H1 (cell line): ENCODE results near the gene LRRC55. TPM values are rescaled to one million over a fixed set of nuclear protein-coding genes. Genes with fewer than 3 reads are reported as not detected.

Experiments used
- CTCF ChIA-PET: fragments of 300-600 bp; sonication (Branson Sonifier 250); formaldehyde crosslinking; loops from one replicate; lab custom pipeline; 2021; ENCODE audit not compliant: partially characterized antibody; lab: Charles Lee
- POLR2A ChIA-PET: fragments of 300-600 bp; sonication (Branson Sonifier 250); formaldehyde crosslinking; loops from one replicate; lab custom pipeline; 2021; ENCODE audit warnings: inconsistent platforms; ENCODE audit not compliant: partially characterized antibody; lab: Charles Lee
- DNase-seq, 2 experiments: peaks; one replicate each; pipeline versions ENCODE4 v3.0.0 to v3.0.0-alpha.2; 2010 to 2022; ENCODE audit warnings: low spot score in 2 of 2, low read depth in 1 of 2, mixed read lengths in 1 of 2
- FAIRE-seq: peaks from 2 replicates; lab custom pipeline; 2011; peaks lifted over from hg19 to GRCh38; lab: Jason Lieb, UNC
- H2AFZ ChIP-seq: 2 replicates; pipeline ENCODE4 v1.8.1; 2012; ENCODE audit warnings: low read length, inconsistent platforms
- H2AK5ac ChIP-seq: 2 replicates; pipeline ENCODE4 v1.6.1; 2013; ENCODE audit warnings: low read depth, low read length
- H2BK120ac ChIP-seq: replicated peaks from 2 replicates; pipeline ENCODE3; 2013; ENCODE audit warnings: low read depth, low read length, inconsistent platforms
- H2BK12ac ChIP-seq: 2 replicates; pipeline ENCODE4 v1.6.1; 2013; ENCODE audit warnings: low read depth, low read length
- H2BK15ac ChIP-seq: 2 replicates; pipeline ENCODE4 v1.6.1; 2013; ENCODE audit warnings: low read length
- H2BK20ac ChIP-seq: 2 replicates; pipeline ENCODE4 v1.6.1; 2013; ENCODE audit warnings: low read length
- H2BK5ac ChIP-seq: 2 replicates; pipeline ENCODE4 v1.6.1; 2013; ENCODE audit warnings: low read depth, low read length
- H3K14ac ChIP-seq: 2 replicates; pipeline ENCODE4 v1.6.1; 2013; ENCODE audit warnings: inconsistent platforms; ENCODE audit not compliant: insufficient read length
- H3K18ac ChIP-seq: 2 replicates; pipeline ENCODE4 v1.6.1; 2013; ENCODE audit warnings: low read length; ENCODE audit errors: extremely low read depth
- H3K23ac ChIP-seq: 2 replicates; pipeline ENCODE4 v1.6.1; 2013; ENCODE audit warnings: inconsistent platforms; ENCODE audit not compliant: insufficient read length
- H3K23me2 ChIP-seq: 2 replicates; pipeline ENCODE4 v1.6.1; 2013; ENCODE audit warnings: low read depth, low read length
- H3K27ac ChIP-seq: 2 replicates; pipeline ENCODE4 v1.6.1; 2011; ENCODE audit warnings: low read depth, low read length, inconsistent platforms
- H3K27me3 ChIP-seq, 4 experiments: replicated peaks in 1 of 4; 1 replicate in 1 of 4; 2 replicates in 3 of 4; pipeline versions ENCODE4 v1.6.1 to v1.8.1; 2011 to 2013; ENCODE audit warnings: low read length in 3 of 4, mild to moderate bottlenecking in 3 of 4, inconsistent platforms in 2 of 4, mixed read lengths in 2 of 4, moderate library complexity in 1 of 4; ENCODE audit not compliant: control insufficient read depth in 3 of 4, insufficient read depth in 3 of 4; ENCODE audit errors: extremely low read depth in 1 of 4
- H3K36me3 ChIP-seq, 4 experiments: 2 replicates each; pipeline versions ENCODE4 v1.6.1 to v1.8.1; 2011 to 2013; ENCODE audit warnings: mild to moderate bottlenecking in 4 of 4, low read length in 3 of 4, moderate library complexity in 2 of 4, control low read depth in 1 of 4, inconsistent platforms in 1 of 4; ENCODE audit not compliant: insufficient read depth in 4 of 4, control insufficient read depth in 2 of 4
- H3K4ac ChIP-seq: replicated peaks from 2 replicates; pipeline ENCODE3; 2013; ENCODE audit warnings: low read length, low read depth, mixed read lengths, inconsistent platforms; ENCODE audit not compliant: insufficient read length
- H3K4me1 ChIP-seq, 4 experiments: replicated peaks in 1 of 4; 1 replicate in 1 of 4; 2 replicates in 3 of 4; pipeline versions ENCODE4 v1.6.1 to v1.8.1; 2011 to 2013; ENCODE audit warnings: low read length in 3 of 4, inconsistent platforms in 2 of 4, mixed read lengths in 1 of 4; ENCODE audit not compliant: insufficient read depth in 4 of 4, control insufficient read depth in 3 of 4
- H3K4me2 ChIP-seq, 2 experiments: 2 replicates each; pipeline versions ENCODE4 v1.6.1 to v1.8.1; 2011 to 2013; ENCODE audit warnings: low read depth in 2 of 2, low read length in 2 of 2, control low read depth in 1 of 2, inconsistent platforms in 1 of 2, mild to moderate bottlenecking in 1 of 2; ENCODE audit not compliant: insufficient read depth in 1 of 2
- H3K4me3 ChIP-seq, 4 experiments: fragments of 200-600, 300-600 bp in 1 of 4; sonication (generic), shearing (Covaris generic), sonication (Bioruptor Twin) in 1 of 4; 2 replicates each; pipeline versions ENCODE4 v1.5.1 to v1.8.1; 2011 to 2016; ENCODE audit warnings: low read length in 4 of 4, low read depth in 3 of 4, control low read depth in 2 of 4, inconsistent platforms in 2 of 4, mild to moderate bottlenecking in 2 of 4, mixed read lengths in 1 of 4, moderate library complexity in 1 of 4; ENCODE audit not compliant: insufficient read depth in 2 of 4; ENCODE audit errors: extremely low read depth in 1 of 4
- H3K56ac ChIP-seq: replicated peaks from 2 replicates; pipeline ENCODE3; 2013; ENCODE audit warnings: low read depth, mild to moderate bottlenecking, mixed read lengths, low read length, inconsistent platforms; ENCODE audit not compliant: insufficient read length
- H3K79me1 ChIP-seq: 2 replicates; pipeline ENCODE4 v1.6.1; 2013; ENCODE audit warnings: low read depth, low read length, control low read depth
- H3K79me2 ChIP-seq, 2 experiments: 2 replicates each; pipeline versions ENCODE4 v1.6.1 to v1.8.1; 2012 to 2013; ENCODE audit warnings: low read length in 2 of 2, mild to moderate bottlenecking in 2 of 2, inconsistent platforms in 1 of 2; ENCODE audit not compliant: insufficient read depth in 2 of 2, control insufficient read depth in 1 of 2
- H3K9ac ChIP-seq, 4 experiments: replicated peaks in 1 of 4; 1 replicate in 1 of 4; 2 replicates in 3 of 4; pipeline versions ENCODE4 v1.6.1 to v1.8.1; 2011 to 2013; ENCODE audit warnings: low read depth in 3 of 4, low read length in 3 of 4, control low read depth in 2 of 4, mild to moderate bottlenecking in 2 of 4, moderate library complexity in 2 of 4, inconsistent platforms in 1 of 4; ENCODE audit errors: extremely low read depth in 1 of 4
- H3K9me3 ChIP-seq, 2 experiments: 2 replicates each; pipeline versions ENCODE4 v1.6.1 to v1.8.1; 2012 to 2013; ENCODE audit warnings: mild to moderate bottlenecking in 2 of 2, moderate library complexity in 2 of 2, control low read depth in 1 of 2, inconsistent platforms in 1 of 2, low read depth in 1 of 2, low read length in 1 of 2, mixed read lengths in 1 of 2; ENCODE audit not compliant: insufficient read depth in 2 of 2
- H4K20me1 ChIP-seq, 2 experiments: replicated peaks in 1 of 2; 2 replicates each; pipeline versions ENCODE3 to v1.8.1; 2011 to 2013; ENCODE audit warnings: inconsistent platforms in 2 of 2, low read length in 2 of 2, mild to moderate bottlenecking in 1 of 2; ENCODE audit not compliant: insufficient read depth in 2 of 2, control insufficient read depth in 1 of 2
- H4K5ac ChIP-seq: 2 replicates; pipeline ENCODE4 v1.6.1; 2013; ENCODE audit warnings: low read length, low read depth, mixed read lengths, inconsistent platforms; ENCODE audit not compliant: insufficient read length
- H4K8ac ChIP-seq: 2 replicates; pipeline ENCODE4 v1.8.0; 2013; ENCODE audit warnings: mild to moderate bottlenecking, moderate library complexity, low read length, inconsistent platforms; ENCODE audit not compliant: insufficient read depth; ENCODE audit errors: extremely low read depth
- H4K91ac ChIP-seq: replicated peaks from 2 replicates; pipeline ENCODE3; 2013; ENCODE audit warnings: low read length, mixed read lengths, inconsistent platforms; ENCODE audit not compliant: insufficient read length
- CEBPB ChIP-seq: IDR thresholded peaks from 2 replicates; pipeline ENCODE4 v1.6.1; 2012; ENCODE audit warnings: low read depth, low read length
- CHD1 ChIP-seq: IDR thresholded peaks from 2 replicates; pipeline ENCODE4 v1.6.1; 2012; ENCODE audit warnings: low read depth, low read length, improper control_type of control experiment
- CREB1 ChIP-seq: IDR thresholded peaks from 2 replicates; pipeline ENCODE4 v1.6.1; 2012; ENCODE audit warnings: inconsistent platforms
- NRF1 ChIP-seq: IDR thresholded peaks from 2 replicates; pipeline ENCODE4 v1.6.1; 2011; ENCODE audit warnings: mild to moderate bottlenecking, low read depth, low read length, improper control_type of control experiment
- POLR2A ChIP-seq, 2 experiments: IDR thresholded peaks; 1 replicate in 1 of 2; 2 replicates in 1 of 2; pipeline ENCODE4 v1.6.1; 2011; ENCODE audit warnings: low read depth in 2 of 2, low read length in 2 of 2, mild to moderate bottlenecking in 2 of 2; ENCODE audit errors: control extremely low read depth in 1 of 2
- RNF2 ChIP-seq: fragments of 200-900, 300-1000 bp; sonication (generic); IDR thresholded peaks from 2 replicates; pipeline ENCODE4 v1.7.1; 2016; ENCODE audit warnings: borderline replicate concordance, low read depth, mild to moderate bottlenecking, antibody characterized with exemption, low read length; ENCODE audit not compliant: poor library complexity, severe bottlenecking; ENCODE audit errors: missing control alignments
- SRF ChIP-seq: IDR thresholded peaks from 2 replicates; pipeline ENCODE4 v1.6.1; 2011; ENCODE audit warnings: mild to moderate bottlenecking, low read depth, low read length, moderate library complexity
- SUZ12 ChIP-seq: fragments of 200-600 bp; sonication (generic); IDR thresholded peaks from 2 replicates; pipeline ENCODE4 v1.6.1; 2012; ENCODE audit warnings: mild to moderate bottlenecking, inconsistent platforms, low read length, moderate library complexity, mixed read lengths
- TAF1 ChIP-seq: IDR thresholded peaks from 2 replicates; pipeline ENCODE4 v1.6.1; 2011; ENCODE audit warnings: mild to moderate bottlenecking, low read depth, low read length
- TAF7 ChIP-seq: optimal IDR thresholded peaks from 2 replicates; pipeline ENCODE3; 2011; ENCODE audit warnings: low read depth, mild to moderate bottlenecking, inconsistent platforms, low read length, moderate library complexity, borderline replicate concordance
- TEAD4 ChIP-seq: IDR thresholded peaks from 2 replicates; pipeline ENCODE4 v1.6.1; 2012; ENCODE audit warnings: low read depth, low read length, inconsistent platforms, mixed read lengths
- USF2 ChIP-seq: IDR thresholded peaks from 2 replicates; pipeline ENCODE4 v1.6.1; 2011; ENCODE audit warnings: low read length, improper control_type of control experiment
- WGBS, 2 experiments: shearing (Covaris generic) in 1 of 2; methylation state at CpG; one replicate each; pipeline versions ENCODE4 v1.1.6 to v1.1.7; 2013 to 2015; ENCODE audit warnings: low lambda C conversion rate in 2 of 2, mixed read lengths in 2 of 2, inconsistent platforms in 1 of 2, low coverage in 1 of 2, missing lambda C conversion rate in 1 of 2; ENCODE audit not compliant: insufficient replicate concordance in 2 of 2, insufficient coverage in 1 of 2, insufficient read length in 1 of 2; ENCODE audit errors: extremely low coverage in 1 of 2, missing lambda C conversion rate in 1 of 2; 5-methylcytosine and 5-hydroxymethylcytosine counted together
- polyA plus RNA-seq, 7 experiments: library from polyadenylated mRNA; depleted of rRNA in 3 of 7; stranded (reverse) in 5 of 7; unstranded in 2 of 7; fragments of >200 nt in 5 of 7; fragments of 200-250 nt in 2 of 7; gene quantifications; 1 replicate in 5 of 7; 2 replicates in 1 of 7; 4 replicates in 1 of 7; pipeline versions ENCODE4 v1.2.1 to v1.2.3, GENCODE V29; 2011 to 2013; ENCODE audit warnings: missing spikeins in 2 of 7, mixed read lengths in 2 of 7
- total RNA-seq: library from RNA; stranded (reverse); fragmentation: NEBNext Ultra II Directional; extraction: Animal tissue kit (Norgen Biotek cat#: 25700); gene quantifications from 2 replicates; pipeline ENCODE4 v1.2.1, GENCODE V29; 2021

Gene LRRC55
- total and polyA plus RNA-seq, 2 of the 8 experiments (the other 6 are each of a cell fraction or from before 2014, with no cell fraction given), result 0.62 to 1.1 TPM

GRCh38 chr11:57152134-57152533 is 29.6 kb upstream of the LRRC55 start:
- Histone ChIP-seq H2BK12ac (no peak overlapping the region), H3K18ac (no peak overlapping the region), H4K5ac (no peak overlapping the region), H3K27me3 (no peaks in the 10 kb centered on the region), H4K20me1 (no peaks in the 10 kb centered on the region), H2BK15ac (no peak overlapping the region), H3K4me2 (no peak overlapping the region), H2AFZ (no peak overlapping the region), H4K8ac (no peak overlapping the region), H3K36me3 (no peaks in the 10 kb centered on the region), H2BK5ac (no peak overlapping the region), H2BK20ac (no peak overlapping the region), H3K27ac (no peak overlapping the region), H3K4ac (no peak overlapping the region), H3K56ac (no peak overlapping the region), H3K4me3 (no peak overlapping the region), H3K79me1 (no peaks in the 10 kb centered on the region)
- 83% methylated on average over 2 of the region's 2 CpGs; no CpG with 5 or more reads in 1 of the 2 experiments for WGBS, 2 experiments
- POLR2A ChIA-PET, result no interaction called here
- FAIRE-seq, result no peak
- TF ChIP-seq TEAD4, result no peak
- TF ChIP-seq NRF1, result no peak
- TF ChIP-seq TAF7, result no peak
- TF ChIP-seq TAF1, result no peak
- TF ChIP-seq CREB1, result no peak
- no peak for TF ChIP-seq CEBPB
- TF ChIP-seq POLR2A (IDR thresholded peaks at IDR 0.05; ENCODE audit: control extremely low read depth in 1 of 2, low read depth in 2 of 2, low read length in 2 of 2), result no peak
- no peak for TF ChIP-seq SRF
- TF ChIP-seq USF2, result no peak
- TF ChIP-seq SUZ12, result no peak
- TF ChIP-seq RNF2, result no peak
- no peak for TF ChIP-seq CHD1
- TF ChIP-seq, all 59 proteins: peak for 0
- Histone ChIP-seq H2AK5ac (no peak overlapping the region), H3K23me2 (no peaks in the 10 kb centered on the region; the same call in 1 of the 2 replicates), H3K23ac (no peak overlapping the region), H3K4me1 (peaks cover 3 to 12% (median 7%) of the 10 kb centered on the region in 4 experiments), H3K14ac (no peak overlapping the region), H2BK120ac (no peak overlapping the region), H3K79me2 (no peaks in the 10 kb centered on the region), H3K9ac (no peak overlapping the region), H4K91ac (no peak overlapping the region), H3K9me3 (no peaks in the 10 kb centered on the region)
- DNase-seq, result no peak
- CTCF ChIA-PET, result no interaction called here
